Measurements from ENCODE around the gene PARD3.
"Not testable (repeated sequence)": the region's sequence is repeated elsewhere in the genome, so short reads cannot be mapped to it uniquely, and the experiment has no call there.

The PARD3 gene

GRCh38 chr10:34359435-34359813, 455.7 kb downstream of the PARD3 start:
- DNase-seq (ENCODE audit: low read depth in 1 of 2, low spot score in 1 of 2): no peak

- DNase-seq (ENCODE audit: low read depth in 1 of 2, low spot score in 1 of 2): no peak
Observed at GRCh38 chr10:34358729-34359434, 456.2 kb downstream of the PARD3 start.

DNA sequence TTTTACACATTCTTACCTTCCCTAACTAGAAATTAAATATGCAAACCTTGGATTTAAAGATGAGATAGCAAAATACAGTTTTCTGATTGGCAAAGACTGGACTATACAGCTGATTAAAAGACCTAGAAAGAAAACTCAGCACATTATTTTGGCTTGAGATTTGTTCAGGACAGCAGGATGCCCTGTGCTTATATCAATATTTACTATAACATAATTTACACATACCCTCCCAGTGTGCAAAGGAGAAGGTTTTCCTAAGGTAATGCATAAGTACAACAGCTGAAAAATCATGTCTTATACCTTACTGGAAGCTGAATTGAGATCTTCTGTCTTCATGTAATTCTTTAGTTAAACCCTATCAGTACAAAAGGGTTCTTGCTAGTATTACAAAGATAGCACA, 458.6 kb downstream of the PARD3 start:
- no peak for DNase-seq (ENCODE audit: low read depth in 1 of 2, low spot score in 1 of 2)

DNA sequence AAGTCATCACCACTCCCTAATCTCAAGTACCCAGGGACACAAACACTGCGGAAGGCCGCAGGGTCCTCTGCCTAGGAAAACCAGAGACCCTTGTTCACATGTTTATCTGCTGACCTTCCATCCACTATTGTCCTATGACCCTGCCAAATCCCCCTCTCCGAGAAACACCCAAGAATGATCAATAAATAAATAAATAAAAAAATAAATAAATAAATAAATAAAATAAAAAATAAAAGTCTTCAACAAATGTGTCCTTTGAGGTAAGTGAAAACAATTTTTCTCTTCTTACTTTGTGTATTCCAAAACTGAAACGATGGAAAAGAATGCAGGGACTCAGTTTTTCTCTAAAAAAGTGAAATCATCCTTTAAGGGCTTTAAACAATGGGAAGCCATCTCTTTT, 461.6 kb downstream of the PARD3 start:
- DNase-seq (ENCODE audit: low read depth in 1 of 2, low spot score in 1 of 2): not testable (repeated sequence)

- DNase-seq (ENCODE audit: low read depth in 1 of 2, low spot score in 1 of 2): not testable (repeated sequence)
Observed at GRCh38 chr10:34352599-34353204, 462.4 kb downstream of the PARD3 start.

DNA sequence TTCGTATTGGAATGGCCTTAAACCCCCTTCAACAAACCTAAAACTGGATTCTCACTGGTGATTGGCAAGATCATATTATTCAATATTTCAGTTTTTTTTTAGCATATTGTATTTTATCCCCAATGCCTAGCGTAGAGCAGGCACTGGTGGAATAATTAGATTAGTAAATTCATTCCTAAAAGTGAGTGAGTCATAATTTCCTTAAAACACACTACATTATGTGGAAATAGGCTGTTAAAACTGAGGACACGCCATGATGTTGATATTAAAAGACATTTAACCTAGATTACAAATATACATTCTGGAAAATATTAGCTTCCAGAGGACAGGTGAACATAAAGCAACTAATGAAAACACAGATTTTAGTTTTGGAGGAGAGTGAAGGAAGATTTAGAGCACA, 463.9 kb downstream of the PARD3 start:
- DNase-seq (ENCODE audit: low read depth in 1 of 2, low spot score in 1 of 2): no peak

- DNase-seq (ENCODE audit: low read depth in 1 of 2, low spot score in 1 of 2): no peak
Observed at GRCh38 chr10:34348917-34349485, 466.1 kb downstream of the PARD3 start.

- no peak for DNase-seq (ENCODE audit: low read depth in 1 of 2, low spot score in 1 of 2)
Observed at GRCh38 chr10:34348021-34348420, 467.1 kb downstream of the PARD3 start.

- no peak for DNase-seq (ENCODE audit: low read depth in 1 of 2, low spot score in 1 of 2)
Observed at GRCh38 chr10:34347131-34347530, 468.0 kb downstream of the PARD3 start.

DNA sequence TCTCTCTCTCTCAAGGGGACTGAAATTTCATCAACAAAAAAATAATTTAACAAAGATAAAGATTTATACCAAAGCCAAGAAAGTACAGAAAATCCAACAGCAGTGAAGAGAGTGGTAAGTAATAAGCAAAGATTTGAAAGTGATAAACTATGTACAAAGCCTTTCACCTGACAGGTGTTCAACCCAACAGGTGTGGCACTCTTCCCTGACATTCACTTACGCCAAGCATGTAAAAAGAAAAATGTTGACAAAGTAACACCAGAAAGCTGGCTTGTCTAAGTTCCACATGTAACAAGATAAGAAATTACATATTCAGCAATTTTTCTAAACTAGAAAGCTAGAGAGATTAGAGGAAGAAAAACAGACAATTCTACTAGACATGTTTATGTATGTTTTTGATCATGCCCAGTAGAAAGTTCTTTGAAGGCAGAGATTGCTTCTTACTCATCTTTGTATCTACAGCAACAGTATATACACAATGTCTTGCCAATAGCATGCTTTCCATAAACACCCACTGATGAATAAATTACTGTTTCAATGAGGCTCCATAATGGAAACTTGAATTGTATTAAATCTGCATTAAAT, 468.5 kb downstream of the PARD3 start:
- no peak for DNase-seq (ENCODE audit: low read depth in 1 of 2, low spot score in 1 of 2)

DNA sequence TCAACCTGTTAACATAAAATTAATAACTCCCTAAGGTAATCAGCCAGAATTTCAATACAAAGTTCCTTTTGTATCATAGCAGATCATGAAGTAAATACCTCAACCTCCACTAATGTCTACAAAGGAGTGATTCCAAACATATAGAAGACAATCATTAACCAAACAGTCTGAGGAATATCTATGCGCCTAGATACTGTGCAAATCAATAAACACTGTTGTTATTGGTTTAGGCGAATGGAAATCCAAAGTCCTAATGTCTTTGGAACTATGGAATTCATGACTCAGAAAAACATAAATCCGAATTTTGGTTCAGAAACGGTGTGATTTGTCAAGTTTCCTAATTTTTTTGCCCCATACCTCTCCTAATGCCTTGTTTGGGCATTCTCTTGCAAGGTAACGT, 469.7 kb downstream of the PARD3 start:
- no peak for DNase-seq (ENCODE audit: low read depth in 1 of 2, low spot score in 1 of 2)

GRCh38 chr10:34343764-34344163, 471.3 kb downstream of the PARD3 start:
- no peak for DNase-seq (ENCODE audit: low read depth in 1 of 2, low spot score in 1 of 2)

DNA sequence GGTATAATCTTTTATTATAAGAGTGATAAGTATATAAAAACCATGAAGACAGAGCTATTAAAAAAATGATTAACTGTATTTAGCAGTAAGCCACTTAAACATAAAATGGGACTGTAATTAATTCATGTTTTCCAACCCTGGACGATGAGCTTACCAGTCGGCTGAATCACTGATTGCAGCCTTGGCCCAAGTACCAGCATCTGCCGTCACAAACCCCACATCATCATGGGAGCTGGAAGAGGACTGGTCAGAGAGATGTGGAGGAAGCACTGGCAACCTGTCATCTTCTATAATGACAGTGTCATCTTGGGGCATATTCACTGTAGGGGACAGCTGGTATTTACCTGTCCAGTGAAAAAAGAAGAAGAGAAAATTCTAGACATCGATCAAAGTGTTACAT, 473.6 kb downstream of the PARD3 start:
- no peak for DNase-seq (ENCODE audit: low read depth in 1 of 2, low spot score in 1 of 2)

DNA sequence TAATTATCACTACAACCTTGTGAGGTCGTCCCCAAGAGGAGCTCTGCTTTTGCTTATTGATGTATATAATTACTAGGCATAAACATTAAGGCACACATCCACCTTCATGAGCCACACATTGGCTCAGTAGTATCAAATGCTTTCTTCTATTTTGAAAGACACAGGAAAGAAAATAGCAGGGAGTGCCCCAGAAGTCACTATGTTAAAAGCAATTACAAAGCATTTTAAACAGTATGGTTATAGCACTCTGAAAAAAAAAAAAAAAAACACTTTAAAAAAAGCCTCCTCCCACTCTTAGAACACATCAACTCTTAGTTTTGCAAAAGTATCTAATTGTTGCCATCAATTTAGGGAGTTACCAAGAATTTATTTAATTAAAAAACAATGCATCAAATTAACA, 474.2 kb downstream of the PARD3 start:
- DNase-seq (ENCODE audit: low read depth in 1 of 2, low spot score in 1 of 2): no peak

DNA sequence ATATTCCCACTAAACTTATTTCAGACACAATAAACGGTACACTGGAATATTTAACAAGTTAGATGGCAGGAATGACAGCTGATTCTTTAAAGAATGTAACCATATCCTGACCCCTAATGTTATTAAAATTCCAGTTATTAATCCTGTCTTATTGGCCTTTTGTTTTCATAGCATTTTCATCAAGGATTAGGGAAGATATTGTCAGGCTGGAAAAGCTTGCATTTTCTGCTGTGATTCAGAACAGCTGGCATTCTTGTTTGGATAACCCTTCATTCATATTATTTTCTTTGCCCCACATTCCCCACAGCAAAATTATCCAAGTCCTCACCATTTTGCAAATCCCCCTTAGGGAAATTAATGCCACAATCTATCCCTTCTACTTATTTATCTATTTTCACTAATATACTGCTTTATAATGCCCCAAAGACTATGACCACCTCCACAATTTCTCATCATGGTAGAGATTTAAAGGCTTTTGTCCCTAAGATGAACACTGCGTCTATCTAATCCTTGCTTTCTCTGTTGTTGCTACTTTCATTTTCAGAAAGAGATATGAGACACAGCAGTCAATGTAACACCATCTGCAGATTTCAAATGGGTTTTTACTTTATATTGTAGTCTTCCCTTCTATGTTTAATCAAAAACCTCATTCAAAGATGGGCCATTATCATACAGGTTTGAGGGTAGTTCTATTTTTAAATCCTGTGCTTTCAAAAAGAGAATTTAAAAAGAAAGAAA, 475.1 kb downstream of the PARD3 start:
- no peak for DNase-seq (ENCODE audit: low read depth in 1 of 2, low spot score in 1 of 2)

- DNase-seq (ENCODE audit: low read depth in 1 of 2, low spot score in 1 of 2): no peak
Observed at GRCh38 chr10:34337917-34338316, 477.2 kb downstream of the PARD3 start.

DNA sequence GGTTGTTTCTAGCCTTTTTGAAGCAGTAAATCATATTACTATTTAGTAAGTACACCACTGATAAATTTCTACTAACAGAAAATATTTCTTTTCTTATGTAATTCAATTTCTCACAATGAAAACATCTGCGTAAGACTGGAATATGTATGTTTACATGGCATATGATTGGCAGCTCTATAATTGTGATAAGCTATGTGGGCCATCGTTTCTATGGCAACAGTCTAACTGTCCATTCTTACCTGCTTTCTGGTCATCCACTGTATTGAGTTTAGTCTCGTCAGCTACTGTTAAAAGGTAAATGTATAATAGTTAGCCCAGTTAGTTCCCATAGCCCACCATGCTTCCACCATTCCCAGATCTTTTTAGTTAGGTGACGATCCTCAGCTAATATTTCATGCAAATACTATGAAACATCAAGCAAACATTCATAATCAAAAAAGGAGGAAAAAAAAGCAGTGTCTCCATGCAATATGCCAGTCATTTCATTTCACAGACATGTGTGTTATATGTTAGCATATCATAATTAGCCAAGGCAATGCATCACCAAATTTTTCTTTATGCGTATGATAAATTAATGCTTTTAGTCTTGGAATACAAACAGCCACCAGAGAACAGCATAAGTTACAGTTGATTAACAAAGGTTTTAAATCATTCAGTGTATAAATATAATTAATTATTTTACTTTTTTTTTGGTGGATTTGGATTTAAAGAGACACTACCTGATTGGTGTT, 479.0 kb downstream of the PARD3 start:
- no peak for DNase-seq (ENCODE audit: low read depth in 1 of 2, low spot score in 1 of 2)

DNA sequence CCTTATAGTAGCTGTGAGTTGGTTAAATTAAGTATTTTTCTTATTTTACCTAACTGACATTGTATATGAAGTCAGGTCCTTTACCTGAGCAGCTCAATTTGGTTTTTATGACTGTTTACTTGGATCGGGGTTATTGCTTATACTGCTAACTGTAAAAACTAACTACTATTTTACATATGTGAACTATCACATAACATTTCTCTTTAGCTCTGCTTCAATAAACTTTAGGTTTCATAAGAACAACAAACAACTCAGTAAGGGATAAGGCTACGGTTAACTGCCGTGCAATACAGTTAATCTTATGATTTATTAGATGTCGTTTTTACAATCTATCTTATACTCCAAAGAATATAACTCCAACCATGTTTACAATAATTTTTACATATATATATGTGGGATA, 480.2 kb downstream of the PARD3 start:
- DNase-seq (ENCODE audit: low read depth in 1 of 2, low spot score in 1 of 2): no peak

DNA sequence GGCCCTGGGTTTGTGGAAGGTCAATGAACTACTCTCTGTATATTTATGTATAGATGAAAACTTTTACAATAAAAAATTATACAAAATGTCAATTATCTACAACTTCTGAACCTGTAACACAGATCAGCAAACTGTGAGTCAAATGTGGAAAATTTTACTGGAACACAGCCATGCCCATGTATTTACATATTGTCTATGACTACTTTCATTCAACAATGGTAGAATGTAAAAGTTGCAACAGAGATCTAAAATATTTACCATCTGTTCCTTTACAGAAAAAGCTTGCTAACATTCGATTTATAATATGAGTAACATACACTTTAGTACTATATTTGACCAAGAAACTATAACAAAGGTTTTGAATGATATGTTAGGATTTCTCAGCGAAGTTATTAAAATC, 481.6 kb downstream of the PARD3 start:
- no peak for DNase-seq (ENCODE audit: low read depth in 1 of 2, low spot score in 1 of 2)

DNA sequence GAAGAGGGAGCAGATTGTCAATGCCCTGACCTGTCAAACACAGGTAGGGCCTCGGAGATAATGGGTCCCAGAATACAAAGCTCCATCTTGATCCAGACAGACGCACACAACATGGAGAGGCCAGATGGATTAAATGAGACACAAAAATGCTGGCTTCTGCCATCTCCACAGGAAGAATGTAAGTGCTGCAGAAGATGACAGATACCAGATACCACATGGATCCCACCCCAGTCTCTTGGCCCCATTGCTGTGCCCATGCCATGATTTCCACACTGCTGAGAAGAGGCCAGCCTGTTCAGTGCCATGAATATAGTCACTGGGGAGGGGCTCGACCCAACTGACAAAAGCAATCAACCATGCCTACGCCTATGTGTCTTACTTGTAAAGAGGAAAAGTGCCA, 487.9 kb downstream of the PARD3 start:
- no peak for DNase-seq (ENCODE audit: low read depth in 1 of 2, low spot score in 1 of 2)

GRCh38 chr10:34323192-34323591, 491.9 kb downstream of the PARD3 start:
- DNase-seq (ENCODE audit: low read depth in 1 of 2, low spot score in 1 of 2): no peak
